C4-2B (cell line): ENCODE data around the gene ELL2.
A peak's percentile ranks its signal among the peaks of the same experiment; 100 is the strongest.

Experiments
- H3K27ac ChIP-seq: fragments of 450-650 bp; 2 replicates; pipeline ENCODE4 v1.5.1; 2017
- ZFX ChIP-seq: fragments of 450-650 bp; IDR thresholded peaks from 2 replicates; pipeline ENCODE4 v1.6.1; 2017
- TF ChIP-seq, protein P1 (sequence below): fragments of 450-650 bp; conservative IDR thresholded peaks from 2 replicates; pipeline ENCODE4 v1.5.1; 2017; ENCODE audit warnings: mild to moderate bottlenecking

ELL2 gene

DNA sequence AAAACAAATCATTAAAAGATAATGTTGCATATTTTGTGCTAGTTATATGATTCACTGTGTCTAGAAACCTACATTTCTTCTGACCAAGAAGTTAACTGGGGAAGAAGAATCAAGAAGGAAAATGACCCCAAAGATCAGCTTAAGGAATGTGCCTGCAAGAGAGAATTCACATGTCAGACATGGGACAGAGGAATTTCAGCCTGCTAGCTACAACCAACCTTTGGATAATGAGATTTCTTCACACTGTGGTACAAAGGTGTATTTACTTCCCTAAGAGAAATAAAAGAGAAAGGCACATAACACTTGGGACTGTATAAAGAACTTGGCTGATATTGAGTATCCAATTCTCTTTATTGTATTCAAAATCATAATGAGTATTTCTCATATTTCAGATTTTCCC, 39.6 kb upstream of the ELL2 start:
- no peak overlapping the region for H3K27ac ChIP-seq
- no peak for TF ChIP-seq ZFX
- TF ChIP-seq, protein P1, sequence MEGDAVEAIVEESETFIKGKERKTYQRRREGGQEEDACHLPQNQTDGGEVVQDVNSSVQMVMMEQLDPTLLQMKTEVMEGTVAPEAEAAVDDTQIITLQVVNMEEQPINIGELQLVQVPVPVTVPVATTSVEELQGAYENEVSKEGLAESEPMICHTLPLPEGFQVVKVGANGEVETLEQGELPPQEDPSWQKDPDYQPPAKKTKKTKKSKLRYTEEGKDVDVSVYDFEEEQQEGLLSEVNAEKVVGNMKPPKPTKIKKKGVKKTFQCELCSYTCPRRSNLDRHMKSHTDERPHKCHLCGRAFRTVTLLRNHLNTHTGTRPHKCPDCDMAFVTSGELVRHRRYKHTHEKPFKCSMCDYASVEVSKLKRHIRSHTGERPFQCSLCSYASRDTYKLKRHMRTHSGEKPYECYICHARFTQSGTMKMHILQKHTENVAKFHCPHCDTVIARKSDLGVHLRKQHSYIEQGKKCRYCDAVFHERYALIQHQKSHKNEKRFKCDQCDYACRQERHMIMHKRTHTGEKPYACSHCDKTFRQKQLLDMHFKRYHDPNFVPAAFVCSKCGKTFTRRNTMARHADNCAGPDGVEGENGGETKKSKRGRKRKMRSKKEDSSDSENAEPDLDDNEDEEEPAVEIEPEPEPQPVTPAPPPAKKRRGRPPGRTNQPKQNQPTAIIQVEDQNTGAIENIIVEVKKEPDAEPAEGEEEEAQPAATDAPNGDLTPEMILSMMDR = no peak

DNA sequence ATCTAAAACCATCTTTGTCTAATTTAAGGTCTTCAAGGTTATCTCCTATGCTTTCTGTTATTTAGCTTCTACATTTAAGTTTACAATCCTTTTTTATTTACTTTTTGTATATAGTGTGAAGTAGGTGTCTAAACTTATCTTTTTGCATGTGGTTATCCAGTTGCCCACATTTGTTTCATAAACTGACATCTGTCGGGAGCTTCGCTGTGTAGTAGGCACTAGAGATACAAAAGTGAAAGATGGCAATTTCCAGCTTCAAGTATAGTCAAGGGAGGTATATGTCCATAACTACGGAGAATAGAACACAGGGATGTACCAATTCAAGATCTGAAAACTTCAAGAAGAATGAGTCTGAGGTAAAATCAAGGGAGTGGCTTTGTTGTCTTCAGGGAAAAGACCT, 38.7 kb upstream of the ELL2 start:
- H3K27ac ChIP-seq = no peak overlapping the region
- TF ChIP-seq ZFX = no peak
- TF ChIP-seq, protein P1 = no peak

DNA sequence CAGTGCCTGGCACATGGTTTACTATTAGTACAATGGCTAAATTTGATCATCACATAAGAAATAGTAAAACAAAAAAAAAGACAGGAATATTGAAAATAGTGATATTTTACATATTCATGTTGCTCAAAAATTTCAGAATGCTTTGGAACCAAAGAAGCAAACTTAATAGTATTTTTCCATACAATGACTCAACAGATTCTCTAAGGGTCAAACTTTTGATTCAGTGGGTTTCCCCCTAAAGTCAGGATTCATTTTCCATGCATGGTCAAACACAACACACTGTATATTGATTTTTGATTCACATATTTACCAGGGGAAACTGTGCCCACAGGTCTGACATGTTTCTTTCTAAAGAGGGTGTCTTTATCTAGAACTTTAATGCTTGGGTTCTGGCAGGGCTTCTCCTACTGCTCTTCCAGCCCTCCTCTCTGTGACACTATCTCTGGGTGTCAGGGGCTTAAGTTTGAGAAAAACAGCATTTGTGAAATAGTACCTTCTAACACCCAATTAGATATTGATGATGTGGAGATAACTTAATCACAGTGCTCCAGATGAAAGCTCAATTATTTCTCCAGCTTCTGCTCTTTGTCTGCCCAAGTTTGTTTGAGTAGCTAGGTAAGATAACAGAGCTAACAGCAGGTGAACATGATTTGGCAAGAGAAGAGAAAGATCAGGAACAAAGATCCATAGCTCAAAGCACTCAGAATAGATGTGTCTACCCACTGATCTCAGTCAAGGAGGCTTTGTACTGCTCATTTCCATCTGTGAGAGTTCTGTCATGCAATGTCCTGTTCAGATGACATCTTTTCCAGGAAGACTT, 35.5 kb upstream of the ELL2 start:
- H3K27ac ChIP-seq = peak overlapping the region; percentile 13; the same call in 1 of the 2 replicates
- no peak for TF ChIP-seq ZFX
- TF ChIP-seq, protein P1 = no peak

DNA sequence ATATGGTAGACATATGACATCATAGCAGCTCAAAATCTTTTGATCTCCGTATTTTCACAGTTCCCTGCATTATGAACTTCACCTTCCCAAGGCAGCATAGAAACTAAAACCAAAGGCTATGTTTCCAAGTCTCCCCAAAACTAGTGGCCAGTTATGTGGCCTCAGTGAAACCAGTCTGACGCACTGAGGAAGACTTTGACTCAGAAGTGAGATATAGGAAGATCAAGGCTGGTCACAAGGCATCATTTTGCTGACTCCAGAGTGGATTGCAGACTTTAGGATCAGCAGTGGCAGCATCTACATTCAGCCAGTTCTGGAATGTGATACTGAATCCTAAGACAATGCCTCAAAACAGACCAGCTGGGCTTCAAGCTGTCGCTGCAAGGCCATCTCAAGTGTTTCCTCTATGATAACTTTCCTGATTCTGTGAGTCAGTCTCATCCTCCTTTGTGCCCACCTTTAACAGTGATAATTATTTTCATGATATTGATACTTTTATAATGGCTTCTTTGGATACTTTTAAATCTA, 34.4 kb upstream of the ELL2 start:
- no peak overlapping the region for H3K27ac ChIP-seq
- no peak for TF ChIP-seq ZFX
- TF ChIP-seq, protein P1 = no peak

DNA sequence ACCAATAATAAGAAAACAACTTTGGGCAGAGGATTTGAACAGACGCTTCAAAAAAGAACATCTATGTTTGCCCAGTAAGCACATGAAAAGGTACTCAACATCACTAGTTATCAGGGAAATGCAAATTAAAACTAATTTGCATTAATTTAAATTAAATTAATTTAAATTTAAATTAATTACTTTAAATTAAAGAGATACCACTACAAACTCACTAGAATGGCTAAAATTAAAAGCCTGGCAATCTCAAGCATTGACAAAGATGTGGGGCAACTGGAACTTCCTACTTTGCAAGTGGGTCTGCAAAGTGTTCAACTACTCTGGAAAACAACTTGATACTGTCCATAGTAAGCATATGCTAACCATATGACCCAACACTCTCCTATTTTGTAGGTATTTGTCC, 32.1 kb upstream of the ELL2 start:
- no peak for TF ChIP-seq ZFX
- TF ChIP-seq, protein P1 = no peak
- H3K27ac ChIP-seq = no peak overlapping the region

DNA sequence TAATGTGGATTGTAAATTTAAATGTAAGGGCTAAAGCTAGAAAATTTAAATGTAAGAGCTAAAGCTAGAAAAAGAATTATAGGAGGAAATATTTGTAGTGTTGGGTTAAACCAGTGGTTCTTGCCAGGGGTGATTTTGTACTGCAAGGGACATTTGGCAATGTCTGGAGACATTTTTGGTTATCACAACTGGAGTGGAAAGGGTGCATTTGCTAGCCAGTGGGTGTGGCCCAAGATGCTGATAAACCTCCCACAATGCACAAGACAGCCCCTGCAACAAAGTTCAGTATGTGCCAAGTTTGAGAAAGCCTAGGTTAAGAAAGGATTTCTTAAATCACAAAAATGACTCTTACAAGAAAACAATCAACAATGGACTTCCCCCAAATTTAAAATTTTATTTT, 31.6 kb upstream of the ELL2 start:
- no peak for TF ChIP-seq ZFX
- TF ChIP-seq, protein P1 = no peak
- H3K27ac ChIP-seq = no peak overlapping the region

DNA sequence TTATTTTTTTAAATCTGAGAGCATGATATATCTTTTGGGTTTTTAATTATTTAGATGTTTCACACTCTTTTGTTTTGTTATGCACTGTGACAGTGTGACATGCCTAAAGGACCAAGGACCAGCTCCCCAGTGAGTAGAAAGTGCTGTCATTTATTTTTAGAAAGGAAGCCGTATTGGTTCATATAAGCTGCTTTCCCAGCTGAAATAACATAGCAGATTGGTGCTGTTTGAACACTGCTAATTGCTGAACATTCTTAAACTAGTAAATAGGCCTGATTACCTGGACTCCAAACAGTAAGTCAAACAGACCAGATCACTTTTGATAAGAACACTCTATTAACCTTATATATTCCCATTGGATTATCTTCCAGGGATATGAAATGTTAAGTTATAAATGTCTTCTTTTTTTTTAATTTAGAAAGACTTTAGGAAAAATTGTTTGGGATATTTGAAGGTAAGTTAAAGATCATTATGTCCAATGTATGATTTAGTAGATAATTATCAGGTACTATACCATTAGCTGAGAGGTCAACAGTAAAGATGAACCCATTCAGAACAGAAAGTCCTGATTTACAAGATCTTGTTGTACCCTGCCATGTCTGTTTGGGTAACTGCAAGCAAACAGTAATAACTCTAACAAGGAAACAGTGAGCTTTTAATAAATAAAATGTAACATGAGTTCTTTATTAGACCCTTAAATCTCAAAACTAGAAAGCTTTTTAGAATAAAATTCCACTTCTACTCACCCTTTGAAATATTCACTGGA, 27.8 kb upstream of the ELL2 start:
- no peak overlapping the region for H3K27ac ChIP-seq
- TF ChIP-seq, protein P1 = no peak
- no peak for TF ChIP-seq ZFX
